Neuronal stem cell (in vitro differentiated cells): ENCODE data around the gene CCDC148.
A peak's percentile ranks its signal among the peaks of the same experiment; 100 is the strongest.

Experiments used
- DNase-seq: peaks from one replicate; pipeline ENCODE4 v3.0.0-alpha.2; 2013; ENCODE audit warnings: low spot score
- H2AFZ ChIP-seq: one replicate; pipeline ENCODE4 v1.6.1; 2013; ENCODE audit warnings: mild to moderate bottlenecking, low read length, inconsistent platforms
- H2AK5ac ChIP-seq: 2 replicates; pipeline ENCODE4 v1.6.1; 2013; ENCODE audit warnings: low read depth, mild to moderate bottlenecking, inconsistent platforms, low read length, moderate library complexity, mixed read lengths
- H2BK120ac ChIP-seq: 2 replicates; pipeline ENCODE4 v1.6.1; 2013; ENCODE audit warnings: low read depth, mild to moderate bottlenecking, inconsistent platforms, low read length, moderate library complexity, mixed read lengths
- H2BK12ac ChIP-seq: one replicate; pipeline ENCODE4 v1.6.1; 2013; ENCODE audit warnings: low read length, inconsistent platforms
- H2BK15ac ChIP-seq: 2 replicates; pipeline ENCODE4 v1.6.1; 2013; ENCODE audit warnings: mild to moderate bottlenecking, low read length, inconsistent platforms, mixed read lengths
- H2BK5ac ChIP-seq: one replicate; pipeline ENCODE4 v1.6.1; 2013; ENCODE audit warnings: inconsistent platforms, mild to moderate bottlenecking, low read length, moderate library complexity
- H3K14ac ChIP-seq: one replicate; pipeline ENCODE4 v1.6.1; 2013; ENCODE audit warnings: low read length, inconsistent platforms
- H3K18ac ChIP-seq: 2 replicates; pipeline ENCODE4 v1.6.1; 2013; ENCODE audit warnings: low read length, inconsistent platforms
- H3K23ac ChIP-seq: 2 replicates; pipeline ENCODE4 v1.6.1; 2013; ENCODE audit warnings: low read depth, mild to moderate bottlenecking, mixed read lengths, low read length, inconsistent platforms; ENCODE audit not compliant: poor library complexity
- H3K27ac ChIP-seq: replicated peaks from 3 replicates; pipeline ENCODE4 v1.5.1; 2013; ENCODE audit warnings: low read length, inconsistent platforms
- H3K27me3 ChIP-seq, 3 experiments: 2 replicates each; pipeline ENCODE4 v1.6.1; 2013; ENCODE audit warnings: low read length in 3 of 3, mild to moderate bottlenecking in 2 of 3, inconsistent platforms in 1 of 3, low read depth in 1 of 3, mixed read lengths in 1 of 3, moderate library complexity in 1 of 3; ENCODE audit not compliant: control insufficient read depth in 3 of 3, insufficient read depth in 3 of 3
- H3K36me3 ChIP-seq, 2 donors: replicated peaks in 1 of 2; 2 replicates each; pipeline ENCODE4 v1.6.1; 2013; ENCODE audit warnings: low read length in 2 of 2; ENCODE audit not compliant: control insufficient read depth in 2 of 2, insufficient read depth in 2 of 2
- H3K4ac ChIP-seq: 2 replicates; pipeline ENCODE4 v1.6.1; 2013; ENCODE audit warnings: inconsistent platforms, mild to moderate bottlenecking, low read length, moderate library complexity
- H3K4me1 ChIP-seq, 2 donors: 1 replicate in 1 of 2; 2 replicates in 1 of 2; pipeline ENCODE4 v1.6.1; 2013; ENCODE audit warnings: low read length in 2 of 2, low read depth in 1 of 2; ENCODE audit not compliant: control insufficient read depth in 2 of 2, insufficient read depth in 1 of 2
- H3K4me2 ChIP-seq: one replicate; pipeline ENCODE4 v1.6.1; 2013; ENCODE audit warnings: mild to moderate bottlenecking, low read length, inconsistent platforms; ENCODE audit not compliant: insufficient read depth, poor library complexity, severe bottlenecking
- H3K4me3 ChIP-seq, 2 donors: 2 replicates each; pipeline ENCODE4 v1.5.1; 2013; ENCODE audit warnings: low read length in 2 of 2, mild to moderate bottlenecking in 2 of 2, inconsistent platforms in 1 of 2, moderate library complexity in 1 of 2
- H3K79me1 ChIP-seq: one replicate; pipeline ENCODE4 v1.6.1; 2013; ENCODE audit warnings: low read depth, mild to moderate bottlenecking, inconsistent platforms, low read length, moderate library complexity
- H3K9ac ChIP-seq: one replicate; pipeline ENCODE4 v1.6.1; 2013; ENCODE audit warnings: mild to moderate bottlenecking, low read depth, low read length, inconsistent platforms; ENCODE audit not compliant: poor library complexity
- H3K9me3 ChIP-seq, 2 donors: replicated peaks in 1 of 2; 2 replicates each; pipeline versions ENCODE3 to v1.6.1; 2013; ENCODE audit warnings: low read length in 2 of 2, mild to moderate bottlenecking in 2 of 2, inconsistent platforms in 1 of 2, low read depth in 1 of 2, mixed read lengths in 1 of 2, moderate library complexity in 1 of 2; ENCODE audit not compliant: control insufficient read depth in 2 of 2, insufficient read depth in 1 of 2
- H4K8ac ChIP-seq: one replicate; pipeline ENCODE4 v1.6.1; 2013; ENCODE audit warnings: low read depth, mild to moderate bottlenecking, inconsistent platforms, low read length, moderate library complexity
- H4K91ac ChIP-seq: one replicate; pipeline ENCODE4 v1.6.1; 2013; ENCODE audit warnings: low read length, low read depth, mild to moderate bottlenecking, inconsistent platforms; ENCODE audit not compliant: poor library complexity
- WGBS, 2 donors: extraction: QIAGEN DNeasy Blood & Tissue Kit; methylation state at CpG; one replicate each; pipeline ENCODE4 v1.1.7; 2013; ENCODE audit warnings: missing lambda C conversion rate in 2 of 2, mixed read lengths in 1 of 2; ENCODE audit not compliant: insufficient read length in 2 of 2, insufficient replicate concordance in 1 of 2; ENCODE audit errors: extremely low coverage in 2 of 2; 5-methylcytosine and 5-hydroxymethylcytosine counted together

The CCDC148 gene

DNA sequence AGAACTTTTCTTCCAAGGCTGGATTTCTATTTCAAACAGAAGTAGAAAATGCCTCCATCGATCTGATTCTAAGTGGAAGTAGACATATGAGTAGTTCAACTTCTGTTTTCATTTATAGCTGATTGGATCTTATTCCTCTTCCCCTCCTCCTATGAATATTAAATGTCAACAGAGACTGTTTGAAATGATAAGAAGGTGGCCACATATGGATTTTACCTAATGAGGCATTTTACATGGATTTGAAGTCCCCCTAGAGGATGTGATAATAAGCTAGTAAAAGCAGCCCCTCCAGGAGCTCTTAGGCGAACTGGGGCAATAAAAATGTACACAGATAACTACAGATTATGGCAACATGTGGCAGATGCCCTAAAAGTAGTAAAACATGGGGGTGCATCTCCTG, 283.8 kb downstream of the CCDC148 start:
- no peak overlapping the region for H3K23ac ChIP-seq
- H3K79me1 ChIP-seq, result no peaks in the 10 kb centered on the region

DNA sequence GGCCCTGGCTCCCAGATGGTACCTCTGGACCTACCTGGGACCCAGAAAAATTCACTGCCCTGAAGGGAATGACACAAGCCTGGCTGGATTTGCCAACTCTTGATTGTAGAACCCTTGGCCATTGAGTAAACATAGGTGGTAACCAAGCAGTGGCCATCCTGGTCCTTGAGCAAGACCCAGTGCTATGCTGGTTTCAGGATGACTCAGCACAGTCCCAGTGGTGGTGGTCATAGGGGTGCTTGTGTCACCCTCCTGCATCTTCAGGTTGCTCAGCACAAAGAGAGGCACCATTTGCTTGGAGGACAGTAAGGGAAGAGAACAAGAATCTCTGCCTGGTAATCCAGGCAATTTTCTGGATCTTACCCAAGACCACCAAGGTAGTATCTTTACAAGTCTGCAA, 302.0 kb downstream of the CCDC148 start:
- Histone ChIP-seq H3K4ac (no peak overlapping the region), H3K18ac (no peak overlapping the region), H2BK12ac (no peak overlapping the region), H2AFZ (no peak overlapping the region), H4K91ac (no peak overlapping the region), H2BK120ac (no peak overlapping the region), H4K8ac (no peak overlapping the region), H3K4me2 (no peak overlapping the region), H3K36me3 (no peaks in the 10 kb centered on the region), H3K9me3 (no peaks in the 10 kb centered on the region), H3K27me3 (no peaks in the 10 kb centered on the region), H3K9ac (no peak overlapping the region), H2BK5ac (no peak overlapping the region), H3K79me1 (no peaks in the 10 kb centered on the region), H2BK15ac (no peak overlapping the region), H2AK5ac (no peak overlapping the region), H3K4me3 (no peak overlapping the region), H3K4me1 (no peaks in the 10 kb centered on the region), H3K27ac (no peak overlapping the region), H3K14ac (no peak overlapping the region), H3K23ac (no peak overlapping the region)
- no peak for DNase-seq

More for the DNA sequence above, 283.8 kb downstream of the CCDC148 start:
- Histone ChIP-seq H3K4me3 (no peak overlapping the region), H3K4me2 (no peak overlapping the region), H3K27me3 (peaks cover 0 to 4% (median 0%) of the 10 kb centered on the region in 3 experiments), H2BK5ac (no peak overlapping the region), H3K27ac (no peak overlapping the region), H2AFZ (no peak overlapping the region), H3K14ac (no peak overlapping the region), H3K9ac (no peak overlapping the region), H3K4ac (no peak overlapping the region), H2BK120ac (no peak overlapping the region), H3K18ac (no peak overlapping the region), H3K4me1 (peaks cover 0 to 4% of the 10 kb centered on the region in 2 donors), H2BK12ac (no peak overlapping the region), H4K8ac (no peak overlapping the region), H2AK5ac (no peak overlapping the region), H3K36me3 (no peaks in the 10 kb centered on the region), H2BK15ac (no peak overlapping the region), H4K91ac (no peak overlapping the region), H3K9me3 (no peaks in the 10 kb centered on the region)
- WGBS, 2 donors, result no CpG with 5 or more reads among the region's 2 CpGs
- DNase-seq, result no peak

- H3K4me3 ChIP-seq, result no peak overlapping the region
- no CpG with 5 or more reads among the region's 3 CpGs for WGBS, 2 donors
- no peak overlapping the region for H2BK12ac ChIP-seq
- no peaks in the 10 kb centered on the region for H3K4me1 ChIP-seq
- no peak overlapping the region for H3K4ac ChIP-seq
- H3K9ac ChIP-seq, result no peak overlapping the region
- no peak overlapping the region for H2BK120ac ChIP-seq
- H2BK15ac ChIP-seq, result no peak overlapping the region
- no peaks in the 10 kb centered on the region for H3K27me3 ChIP-seq
- H3K14ac ChIP-seq, result no peak overlapping the region
- H3K4me2 ChIP-seq, result no peak overlapping the region
- no peak overlapping the region for H3K23ac ChIP-seq
- no peak overlapping the region for H2AFZ ChIP-seq
- no peak overlapping the region for H4K8ac ChIP-seq
- no peaks in the 10 kb centered on the region for H3K36me3 ChIP-seq
- H2AK5ac ChIP-seq, result no peak overlapping the region
- DNase-seq, result no peak
- H3K27ac ChIP-seq, result no peak overlapping the region
- no peak overlapping the region for H4K91ac ChIP-seq
- H3K18ac ChIP-seq, result no peak overlapping the region
- H3K9me3 ChIP-seq, result no peaks in the 10 kb centered on the region
- H2BK5ac ChIP-seq, result no peak overlapping the region
- no peaks in the 10 kb centered on the region for H3K79me1 ChIP-seq
These were observed 303.1 kb downstream of the CCDC148 start for GRCh38 chr2:158153270-158154015.

- H3K4me1 ChIP-seq, result no peaks in the 10 kb centered on the region
- no peak overlapping the region for H3K4me2 ChIP-seq
- H3K27me3 ChIP-seq, result no peaks in the 10 kb centered on the region
- no peak overlapping the region for H4K91ac ChIP-seq
- no peaks in the 10 kb centered on the region for H3K36me3 ChIP-seq
- no peak overlapping the region for H3K9ac ChIP-seq
- no peak overlapping the region for H4K8ac ChIP-seq
- H3K4me3 ChIP-seq, result no peak overlapping the region
- no peak overlapping the region for H2BK15ac ChIP-seq
- no peaks in the 10 kb centered on the region for H3K79me1 ChIP-seq
- no CpG with 5 or more reads among the region's 13 CpGs for WGBS, 2 donors
- H3K23ac ChIP-seq, result no peak overlapping the region
- DNase-seq, result no peak
- H3K27ac ChIP-seq, result no peak overlapping the region
- no peak overlapping the region for H3K4ac ChIP-seq
- H3K9me3 ChIP-seq, result no peaks in the 10 kb centered on the region
- no peak overlapping the region for H2BK5ac ChIP-seq
- H2BK120ac ChIP-seq, result no peak overlapping the region
- H2AFZ ChIP-seq, result no peak overlapping the region
- peak overlapping the region; percentile 19 for H2BK12ac ChIP-seq
- H3K14ac ChIP-seq, result no peak overlapping the region
- H2AK5ac ChIP-seq, result no peak overlapping the region
- H3K18ac ChIP-seq, result no peak overlapping the region
These were observed 311.5 kb downstream of the CCDC148 start for GRCh38 chr2:158144914-158145625.
